AG04449 (cell line): ENCODE data around the gene PBX1.

Experiments used
- CTCF ChIA-PET: fragments of 350-600 bp; formaldehyde crosslinking; extraction: SDS; loops from one replicate; lab custom pipeline; 2021; ENCODE audit warnings: antibody characterized with exemption; lab: Yijun Ruan, JAX
- POLR2A ChIA-PET: fragments of 400-600, 350-600 bp; formaldehyde crosslinking; extraction: SDS; loops from one replicate; lab custom pipeline; 2020; ENCODE audit warnings: antibody characterized with exemption, inconsistent platforms; lab: Yijun Ruan, JAX
- DNase-seq: peaks from one replicate; pipeline ENCODE4 v3.0.0-alpha.2; 2010; ENCODE audit warnings: low read depth, low spot score
- H3K4me3 ChIP-seq: 2 replicates; pipeline ENCODE4 v1.5.1; 2011; ENCODE audit warnings: low read depth, mild to moderate bottlenecking, control low read depth, low read length
- TF ChIP-seq, protein P1 (sequence below): IDR thresholded peaks from one replicate; pipeline ENCODE4 v1.5.1; 2011; ENCODE audit warnings: mild to moderate bottlenecking, moderate library complexity, low read length, control low read depth, inconsistent platforms; ENCODE audit not compliant: insufficient read depth; ENCODE audit errors: missing control alignments

The PBX1 gene

DNA sequence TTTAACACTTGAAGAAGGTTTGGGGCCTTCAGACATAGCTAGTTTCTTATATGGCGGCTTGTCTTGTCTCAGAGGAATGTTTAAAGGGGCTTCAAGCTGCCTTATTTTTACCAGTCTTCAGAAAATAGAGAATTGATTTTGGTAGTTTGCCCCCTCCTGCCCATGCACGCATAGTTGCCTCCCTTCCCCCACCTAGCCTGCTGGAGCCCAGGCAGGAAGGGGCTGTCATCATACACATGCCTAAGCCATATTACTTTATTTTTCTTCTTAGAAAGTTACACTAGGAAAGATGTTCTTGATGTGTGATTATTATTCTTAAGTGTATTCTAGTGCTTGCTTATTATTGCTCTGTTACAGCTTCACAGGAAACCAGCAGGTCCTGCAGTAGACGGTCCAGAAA lies 18.3 kb downstream of the PBX1 start:
- TF ChIP-seq, protein P1, sequence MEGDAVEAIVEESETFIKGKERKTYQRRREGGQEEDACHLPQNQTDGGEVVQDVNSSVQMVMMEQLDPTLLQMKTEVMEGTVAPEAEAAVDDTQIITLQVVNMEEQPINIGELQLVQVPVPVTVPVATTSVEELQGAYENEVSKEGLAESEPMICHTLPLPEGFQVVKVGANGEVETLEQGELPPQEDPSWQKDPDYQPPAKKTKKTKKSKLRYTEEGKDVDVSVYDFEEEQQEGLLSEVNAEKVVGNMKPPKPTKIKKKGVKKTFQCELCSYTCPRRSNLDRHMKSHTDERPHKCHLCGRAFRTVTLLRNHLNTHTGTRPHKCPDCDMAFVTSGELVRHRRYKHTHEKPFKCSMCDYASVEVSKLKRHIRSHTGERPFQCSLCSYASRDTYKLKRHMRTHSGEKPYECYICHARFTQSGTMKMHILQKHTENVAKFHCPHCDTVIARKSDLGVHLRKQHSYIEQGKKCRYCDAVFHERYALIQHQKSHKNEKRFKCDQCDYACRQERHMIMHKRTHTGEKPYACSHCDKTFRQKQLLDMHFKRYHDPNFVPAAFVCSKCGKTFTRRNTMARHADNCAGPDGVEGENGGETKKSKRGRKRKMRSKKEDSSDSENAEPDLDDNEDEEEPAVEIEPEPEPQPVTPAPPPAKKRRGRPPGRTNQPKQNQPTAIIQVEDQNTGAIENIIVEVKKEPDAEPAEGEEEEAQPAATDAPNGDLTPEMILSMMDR = no peak
- no peak for DNase-seq
- no peak overlapping the region for H3K4me3 ChIP-seq
- CTCF ChIA-PET = interaction anchor here (0.8 to 1.6 kb wide), 3 partner anchors 40 to 210 kb away, joined by 3 to 5 read pairs (median 4); no protein-coding TSS in a partner anchor
- POLR2A ChIA-PET = interaction anchor here (1.0 to 1.2 kb wide), 2 partner anchors 18 to 60 kb away, joined by 3 read pairs; partner anchors contain the start of gene PBX1

DNA sequence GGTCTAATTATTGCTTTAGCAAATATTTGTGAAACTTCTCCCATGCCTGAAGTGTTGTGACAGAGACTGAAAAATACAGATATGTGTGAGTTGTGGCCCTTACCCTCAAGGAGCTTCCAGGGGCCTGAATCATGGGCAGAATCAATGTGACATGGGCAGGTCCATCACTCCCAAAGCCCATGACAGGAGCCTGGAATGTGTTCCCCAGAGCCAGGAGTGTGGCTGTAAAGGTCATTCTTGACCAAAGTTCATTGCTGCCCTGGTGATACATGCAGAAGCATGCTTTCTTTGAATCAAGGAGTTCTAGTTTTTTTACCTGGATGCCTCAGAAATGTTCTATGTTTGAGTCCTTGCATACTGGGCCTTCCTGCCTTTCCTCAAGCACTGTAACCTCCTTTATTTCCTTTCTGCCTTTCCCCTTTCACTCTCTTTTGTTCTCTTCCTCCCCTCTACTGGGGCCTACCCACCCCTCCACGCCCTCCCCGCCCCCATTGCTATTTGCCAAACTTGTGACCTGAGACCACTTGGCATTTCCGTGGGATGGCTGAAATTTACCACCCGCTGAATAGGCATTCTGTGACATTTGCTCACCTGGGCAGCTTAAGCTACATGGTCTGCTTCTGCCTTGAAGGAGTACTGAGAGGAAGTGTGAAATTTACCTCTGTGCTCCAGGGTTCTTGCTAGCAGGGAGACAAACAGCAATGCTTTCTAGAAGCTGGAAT lies 19.7 kb downstream of the PBX1 start:
- no peak for DNase-seq
- TF ChIP-seq, protein P1 = no peak
- ChIA-PET POLR2A (no interaction called here), CTCF (no interaction called here)
- no peak overlapping the region for H3K4me3 ChIP-seq

DNA sequence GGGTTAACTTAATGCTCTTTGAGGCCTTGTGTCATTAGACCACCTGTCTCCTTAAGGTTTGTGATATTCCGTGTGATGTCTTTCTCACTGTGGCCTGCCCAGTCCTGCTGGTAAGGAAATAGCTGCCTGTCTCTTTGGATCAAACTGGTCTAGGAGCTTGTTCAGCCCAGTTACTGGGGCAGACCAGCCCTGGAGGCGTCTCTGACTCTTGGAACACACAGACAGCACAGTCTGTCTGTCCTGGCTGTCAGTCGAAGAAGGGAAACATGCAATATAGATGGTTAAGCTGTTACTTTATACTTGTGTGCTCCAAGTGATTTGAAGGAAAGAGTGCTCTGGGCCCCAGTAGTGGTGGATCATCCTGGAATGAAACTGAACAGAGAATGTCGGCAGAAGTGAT lies 20.4 kb downstream of the PBX1 start:
- POLR2A ChIA-PET = no interaction called here
- TF ChIP-seq, protein P1 = no peak
- CTCF ChIA-PET = interaction anchor here (1.1 kb wide), 1 partner anchor 22 kb away, joined by 3 read pairs; no protein-coding TSS in a partner anchor

DNA sequence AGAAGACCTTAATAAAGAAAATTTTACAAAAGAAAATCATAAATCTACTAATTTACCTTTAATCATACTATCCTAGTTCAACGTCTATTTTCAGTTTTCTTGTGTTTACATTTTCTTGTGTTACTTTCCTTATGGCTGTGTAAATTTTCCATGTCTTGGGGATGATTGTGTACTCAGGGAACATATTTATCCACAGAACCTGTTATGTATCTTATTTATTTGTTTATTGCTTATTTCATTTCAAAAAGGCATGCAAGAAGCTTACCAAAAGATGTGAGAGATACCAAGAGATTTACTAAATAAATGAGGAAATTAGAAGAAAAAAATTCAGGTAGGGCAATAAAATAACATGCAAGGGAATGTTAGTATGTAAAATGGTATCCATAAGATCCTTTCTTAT lies 22.8 kb downstream of the PBX1 start:
- CTCF ChIA-PET = no interaction called here
- TF ChIP-seq, protein P1 = no peak
- H3K4me3 ChIP-seq = no peak overlapping the region
- POLR2A ChIA-PET = no interaction called here
- DNase-seq = no peak

More for the DNA sequence above, 20.4 kb downstream of the PBX1 start:
- no peak overlapping the region for H3K4me3 ChIP-seq
- DNase-seq = no peak

DNA sequence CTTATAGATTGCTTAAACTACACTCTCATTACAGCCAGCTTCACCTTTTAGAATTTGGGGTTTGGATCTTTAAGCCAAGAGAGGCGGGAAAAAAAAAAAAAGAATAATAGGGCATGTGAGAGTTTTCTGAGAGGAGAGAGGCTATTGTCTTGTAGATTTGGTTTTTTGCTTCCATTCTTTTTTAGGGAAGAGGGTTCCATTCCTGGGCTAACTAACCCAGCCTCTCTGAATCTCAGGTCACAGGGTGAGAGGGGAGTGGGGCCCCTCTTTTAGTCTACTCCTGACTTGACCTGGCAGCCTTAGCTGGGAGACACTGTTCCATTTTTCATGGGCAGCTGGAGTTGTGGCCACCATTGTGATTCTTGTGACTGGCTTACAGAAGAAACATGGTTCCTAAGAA lies 24.2 kb downstream of the PBX1 start:
- CTCF ChIA-PET = interaction anchor here (2.4 kb wide), 1 partner anchor 204 kb away, joined by 9 read pairs; no protein-coding TSS in a partner anchor
- POLR2A ChIA-PET = no interaction called here
- no peak for DNase-seq
- TF ChIP-seq, protein P1 = no peak
- H3K4me3 ChIP-seq = no peak overlapping the region

DNA sequence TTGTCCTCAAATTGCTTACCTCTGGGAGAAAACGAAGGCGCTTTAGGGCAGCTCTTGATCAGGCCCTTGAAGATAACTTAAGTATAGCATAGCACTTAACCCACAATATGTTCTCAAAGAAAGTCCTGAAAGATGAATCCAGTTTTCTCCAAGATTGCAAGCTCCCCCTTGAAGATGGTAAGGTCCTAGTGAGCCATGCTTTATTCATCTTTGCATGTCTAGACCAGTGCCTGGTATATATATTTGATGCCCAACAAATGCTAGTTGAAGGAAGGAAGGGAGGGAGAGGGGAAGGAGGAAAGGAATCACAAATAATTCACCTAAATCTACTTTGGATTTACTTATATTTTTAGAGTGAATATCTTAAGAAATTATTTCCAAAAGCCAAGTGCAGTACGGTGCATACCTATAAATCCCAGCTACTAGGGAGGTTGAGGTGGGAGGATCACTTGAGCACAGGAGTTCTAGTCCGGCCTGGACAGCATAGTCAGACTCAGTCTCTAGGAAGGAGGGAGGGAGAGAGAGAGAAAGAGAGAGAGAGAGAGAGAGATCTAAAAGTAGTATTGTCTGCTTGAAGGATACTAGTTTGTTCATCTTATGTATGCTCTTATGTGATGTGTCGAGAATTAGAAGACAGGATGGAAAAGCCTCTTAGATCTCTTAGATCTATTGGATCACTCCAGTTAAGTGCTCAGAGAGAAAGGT lies 25.0 kb downstream of the PBX1 start:
- CTCF ChIA-PET = interaction anchor here (2.4 kb wide), 1 partner anchor 203 kb away, joined by 9 read pairs; no protein-coding TSS in a partner anchor
- DNase-seq = no peak
- TF ChIP-seq, protein P1 = no peak
- POLR2A ChIA-PET = no interaction called here
- no peak overlapping the region for H3K4me3 ChIP-seq
